Panc1 (cell line): ENCODE results near the gene DEUP1. TPM values are rescaled to one million over a fixed set of nuclear protein-coding genes. Genes with fewer than 3 reads are reported as not detected.

Source experiments
- ATAC-seq: fragments of 200-7000 bp; cut with Tn5 transposase; 2 replicates; pipeline ENCODE4 v1.9.1; 2020; ENCODE audit warnings: mild to moderate bottlenecking, moderate library complexity
- BruUV-seq: library from RNA; stranded (reverse); fragments of 400-500 nt; replicated peaks from 2 replicates; lab custom pipeline; 2021; lab: Mats Ljungman, UMichigan
- CTCF ChIA-PET: fragments of 300-600 bp; sonication (Branson Sonifier 250); formaldehyde crosslinking; loops from one replicate; lab custom pipeline; 2022; ENCODE audit warnings: antibody characterized with exemption; lab: Charles Lee
- POLR2A ChIA-PET: fragments of 300-600 bp; sonication (Branson Sonifier 250); formaldehyde crosslinking; loops from one replicate; lab custom pipeline; 2022; ENCODE audit warnings: antibody characterized with exemption; lab: Charles Lee
- DNase-seq: peaks from one replicate; pipeline ENCODE4 v3.0.0-alpha.2; 2010; ENCODE audit warnings: low read depth, low spot score
- H3K27ac ChIP-seq: 2 replicates; pipeline ENCODE4 v1.5.1; 2011; ENCODE audit warnings: mild to moderate bottlenecking, low read length, inconsistent platforms
- H3K27me3 ChIP-seq: fragments of 200-500 bp; sonication (Bioruptor generic); 2 replicates; pipeline ENCODE4 v1.6.0; 2014; ENCODE audit warnings: low read length, inconsistent platforms; ENCODE audit not compliant: control insufficient read depth, insufficient read depth
- H3K36me3 ChIP-seq: fragments of 200-500 bp; sonication (Bioruptor generic); 2 replicates; pipeline ENCODE4 v1.5.1; 2014; ENCODE audit warnings: inconsistent platforms, mild to moderate bottlenecking, low read length, moderate library complexity; ENCODE audit not compliant: control insufficient read depth, insufficient read depth
- H3K4me1 ChIP-seq: 2 replicates; pipeline ENCODE4 v1.5.1; 2011; ENCODE audit warnings: inconsistent platforms, mild to moderate bottlenecking, low read length, moderate library complexity; ENCODE audit not compliant: control insufficient read depth, insufficient read depth
- H3K4me3 ChIP-seq, 2 experiments: 2 replicates each; pipeline ENCODE4 v1.5.1; 2011 to 2012; ENCODE audit warnings: low read depth in 2 of 2, low read length in 2 of 2, mild to moderate bottlenecking in 2 of 2, inconsistent platforms in 1 of 2, moderate library complexity in 1 of 2
- H3K9me3 ChIP-seq: fragments of 200-500 bp; sonication (Bioruptor generic); 2 replicates; pipeline ENCODE4 v1.5.1; 2014; ENCODE audit warnings: low read depth, mild to moderate bottlenecking, inconsistent platforms, low read length, moderate library complexity; ENCODE audit not compliant: control insufficient read depth, insufficient read depth
- POLR2AphosphoS5 ChIP-seq: IDR thresholded peaks from 2 replicates; pipeline ENCODE4 v1.6.1; 2012; ENCODE audit warnings: mild to moderate bottlenecking, low read depth, low read length, moderate library complexity
- SIN3A ChIP-seq: IDR thresholded peaks from 2 replicates; pipeline ENCODE4 v1.6.1; 2012; ENCODE audit warnings: low read depth, mild to moderate bottlenecking, low read length, moderate library complexity, borderline replicate concordance; ENCODE audit not compliant: insufficient read depth
- TCF7L2 ChIP-seq: IDR thresholded peaks from 2 replicates; pipeline ENCODE4 v1.6.1; 2011; ENCODE audit warnings: mild to moderate bottlenecking, low read depth, low read length, inconsistent platforms
- in situ Hi-C: cut with HindIII; loops from 2 replicates; pipeline ENCODE4 v1.10.0; 2016; ENCODE audit warnings: low sequenced_read_pairs, low pct_unique_long_range_greater_than_20kb
- intact Hi-C: fragments of 100-400 bp; cut with micrococcal nuclease; formaldehyde crosslinking; loops from one replicate; pipeline ENCODE4 v1.10.0; 2022; ENCODE audit not compliant: unreplicated experiment
- total RNA-seq: library from RNA; stranded (reverse); gene quantifications from one replicate; pipeline ENCODE4 v1.2.1, GENCODE V29; 2021; ENCODE audit not compliant: unreplicated experiment
- TF ChIP-seq, protein P1 (sequence below): fragments of 450-650 bp; IDR thresholded peaks from 2 replicates; pipeline ENCODE4 v1.5.1; 2017; ENCODE audit warnings: mild to moderate bottlenecking
- TF ChIP-seq, protein P2 (sequence below), 2 experiments: IDR thresholded peaks; 2 replicates each; pipeline ENCODE4 v1.6.1; 2011 to 2012; ENCODE audit warnings: low read depth in 2 of 2, control low read depth in 1 of 2, low read length in 1 of 2, mild to moderate bottlenecking in 1 of 2, moderate library complexity in 1 of 2; ENCODE audit not compliant: insufficient read depth in 1 of 2

The DEUP1 gene
- total RNA-seq, 1 experiment from 2014 or later, result not detected

GRCh38 chr11:93396316-93396715, 65.8 kb downstream of the DEUP1 start:
- Histone ChIP-seq H3K4me3 (no peak overlapping the region), H3K27ac (no peak overlapping the region), H3K4me1 (no peaks in the 10 kb centered on the region), H3K36me3 (no peaks in the 10 kb centered on the region), H3K9me3 (no peaks in the 10 kb centered on the region), H3K27me3 (no peaks in the 10 kb centered on the region; the same call in none of the 2 replicates)
- ATAC-seq (no peak), DNase-seq (no peak)
- intact Hi-C loops (no loop called here), in situ Hi-C loops (no loop called here)
- no peak for TF ChIP-seq SIN3A
- no peak for TF ChIP-seq TCF7L2
- TF ChIP-seq POLR2AphosphoS5, result no peak
- TF ChIP-seq, protein P1, sequence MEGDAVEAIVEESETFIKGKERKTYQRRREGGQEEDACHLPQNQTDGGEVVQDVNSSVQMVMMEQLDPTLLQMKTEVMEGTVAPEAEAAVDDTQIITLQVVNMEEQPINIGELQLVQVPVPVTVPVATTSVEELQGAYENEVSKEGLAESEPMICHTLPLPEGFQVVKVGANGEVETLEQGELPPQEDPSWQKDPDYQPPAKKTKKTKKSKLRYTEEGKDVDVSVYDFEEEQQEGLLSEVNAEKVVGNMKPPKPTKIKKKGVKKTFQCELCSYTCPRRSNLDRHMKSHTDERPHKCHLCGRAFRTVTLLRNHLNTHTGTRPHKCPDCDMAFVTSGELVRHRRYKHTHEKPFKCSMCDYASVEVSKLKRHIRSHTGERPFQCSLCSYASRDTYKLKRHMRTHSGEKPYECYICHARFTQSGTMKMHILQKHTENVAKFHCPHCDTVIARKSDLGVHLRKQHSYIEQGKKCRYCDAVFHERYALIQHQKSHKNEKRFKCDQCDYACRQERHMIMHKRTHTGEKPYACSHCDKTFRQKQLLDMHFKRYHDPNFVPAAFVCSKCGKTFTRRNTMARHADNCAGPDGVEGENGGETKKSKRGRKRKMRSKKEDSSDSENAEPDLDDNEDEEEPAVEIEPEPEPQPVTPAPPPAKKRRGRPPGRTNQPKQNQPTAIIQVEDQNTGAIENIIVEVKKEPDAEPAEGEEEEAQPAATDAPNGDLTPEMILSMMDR, result no peak
- TF ChIP-seq, protein P2, sequence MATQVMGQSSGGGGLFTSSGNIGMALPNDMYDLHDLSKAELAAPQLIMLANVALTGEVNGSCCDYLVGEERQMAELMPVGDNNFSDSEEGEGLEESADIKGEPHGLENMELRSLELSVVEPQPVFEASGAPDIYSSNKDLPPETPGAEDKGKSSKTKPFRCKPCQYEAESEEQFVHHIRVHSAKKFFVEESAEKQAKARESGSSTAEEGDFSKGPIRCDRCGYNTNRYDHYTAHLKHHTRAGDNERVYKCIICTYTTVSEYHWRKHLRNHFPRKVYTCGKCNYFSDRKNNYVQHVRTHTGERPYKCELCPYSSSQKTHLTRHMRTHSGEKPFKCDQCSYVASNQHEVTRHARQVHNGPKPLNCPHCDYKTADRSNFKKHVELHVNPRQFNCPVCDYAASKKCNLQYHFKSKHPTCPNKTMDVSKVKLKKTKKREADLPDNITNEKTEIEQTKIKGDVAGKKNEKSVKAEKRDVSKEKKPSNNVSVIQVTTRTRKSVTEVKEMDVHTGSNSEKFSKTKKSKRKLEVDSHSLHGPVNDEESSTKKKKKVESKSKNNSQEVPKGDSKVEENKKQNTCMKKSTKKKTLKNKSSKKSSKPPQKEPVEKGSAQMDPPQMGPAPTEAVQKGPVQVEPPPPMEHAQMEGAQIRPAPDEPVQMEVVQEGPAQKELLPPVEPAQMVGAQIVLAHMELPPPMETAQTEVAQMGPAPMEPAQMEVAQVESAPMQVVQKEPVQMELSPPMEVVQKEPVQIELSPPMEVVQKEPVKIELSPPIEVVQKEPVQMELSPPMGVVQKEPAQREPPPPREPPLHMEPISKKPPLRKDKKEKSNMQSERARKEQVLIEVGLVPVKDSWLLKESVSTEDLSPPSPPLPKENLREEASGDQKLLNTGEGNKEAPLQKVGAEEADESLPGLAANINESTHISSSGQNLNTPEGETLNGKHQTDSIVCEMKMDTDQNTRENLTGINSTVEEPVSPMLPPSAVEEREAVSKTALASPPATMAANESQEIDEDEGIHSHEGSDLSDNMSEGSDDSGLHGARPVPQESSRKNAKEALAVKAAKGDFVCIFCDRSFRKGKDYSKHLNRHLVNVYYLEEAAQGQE (IDR thresholded peaks at IDR 0.05; ENCODE audit: insufficient read depth in 1 of 2, low read depth in 2 of 2, low read length in 1 of 2), result no peak
- ChIA-PET CTCF (no interaction called here), POLR2A (no interaction called here)
- BruUV-seq, result no TSS peak

DNA sequence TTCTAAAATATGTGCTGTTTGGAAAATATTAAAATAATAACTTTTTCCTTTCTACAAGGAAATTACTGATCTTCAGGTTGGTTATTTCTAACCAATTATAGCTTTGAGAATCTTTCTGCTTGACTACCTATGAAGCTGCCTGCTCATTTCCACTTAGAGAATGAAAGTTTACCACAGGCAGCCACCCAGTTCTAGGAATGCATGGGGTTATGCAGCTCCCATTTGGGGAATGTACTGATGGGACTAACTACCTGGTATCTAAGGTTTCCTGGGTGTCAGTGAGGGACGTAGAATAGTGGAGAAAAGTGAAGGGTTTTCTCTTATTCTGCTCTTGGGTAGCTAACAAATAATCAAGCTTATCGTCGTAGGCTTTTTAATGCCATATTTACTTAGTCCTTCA, 73.4 kb downstream of the DEUP1 start:
- Histone ChIP-seq H3K27ac (no peak overlapping the region), H3K36me3 (no peaks in the 10 kb centered on the region), H3K27me3 (0 out of 2 replicates have a peak, but pooled peaks cover 5% of the 10 kb centered on the region), H3K9me3 (no peaks in the 10 kb centered on the region), H3K4me1 (no peaks in the 10 kb centered on the region), H3K4me3 (no peak overlapping the region)
- intact Hi-C loops (no loop called here), in situ Hi-C loops (no loop called here)
- no peak for TF ChIP-seq TCF7L2
- TF ChIP-seq SIN3A, result no peak
- TF ChIP-seq POLR2AphosphoS5, result no peak
- TF ChIP-seq, protein P1, result no peak
- TF ChIP-seq, protein P2 (IDR thresholded peaks at IDR 0.05; ENCODE audit: insufficient read depth in 1 of 2, low read depth in 2 of 2, low read length in 1 of 2), result no peak
- POLR2A ChIA-PET, result no interaction called here
- no peak for DNase-seq
- CTCF ChIA-PET, result no interaction called here
- BruUV-seq, result no TSS peak
- ATAC-seq, result no peak
